Neuronal stem cell (in vitro differentiated cells): ENCODE data around the gene ANK3.

ENCODE experiments used
- DNase-seq: peaks from one replicate; pipeline ENCODE4 v3.0.0-alpha.2; 2013; ENCODE audit warnings: low spot score
- H2AFZ ChIP-seq: one replicate; pipeline ENCODE4 v1.6.1; 2013; ENCODE audit warnings: mild to moderate bottlenecking, low read length, inconsistent platforms
- H2AK5ac ChIP-seq: 2 replicates; pipeline ENCODE4 v1.6.1; 2013; ENCODE audit warnings: low read depth, mild to moderate bottlenecking, inconsistent platforms, low read length, moderate library complexity, mixed read lengths
- H2BK120ac ChIP-seq: 2 replicates; pipeline ENCODE4 v1.6.1; 2013; ENCODE audit warnings: low read depth, mild to moderate bottlenecking, inconsistent platforms, low read length, moderate library complexity, mixed read lengths
- H2BK12ac ChIP-seq: one replicate; pipeline ENCODE4 v1.6.1; 2013; ENCODE audit warnings: low read length, inconsistent platforms
- H2BK15ac ChIP-seq: 2 replicates; pipeline ENCODE4 v1.6.1; 2013; ENCODE audit warnings: mild to moderate bottlenecking, low read length, inconsistent platforms, mixed read lengths
- H2BK5ac ChIP-seq: one replicate; pipeline ENCODE4 v1.6.1; 2013; ENCODE audit warnings: inconsistent platforms, mild to moderate bottlenecking, low read length, moderate library complexity
- H3K14ac ChIP-seq: one replicate; pipeline ENCODE4 v1.6.1; 2013; ENCODE audit warnings: low read length, inconsistent platforms
- H3K18ac ChIP-seq: 2 replicates; pipeline ENCODE4 v1.6.1; 2013; ENCODE audit warnings: low read length, inconsistent platforms
- H3K23ac ChIP-seq: 2 replicates; pipeline ENCODE4 v1.6.1; 2013; ENCODE audit warnings: low read depth, mild to moderate bottlenecking, mixed read lengths, low read length, inconsistent platforms; ENCODE audit not compliant: poor library complexity
- H3K27ac ChIP-seq: replicated peaks from 3 replicates; pipeline ENCODE4 v1.5.1; 2013; ENCODE audit warnings: low read length, inconsistent platforms
- H3K27me3 ChIP-seq, 3 experiments: 2 replicates each; pipeline ENCODE4 v1.6.1; 2013; ENCODE audit warnings: low read length in 3 of 3, mild to moderate bottlenecking in 2 of 3, inconsistent platforms in 1 of 3, low read depth in 1 of 3, mixed read lengths in 1 of 3, moderate library complexity in 1 of 3; ENCODE audit not compliant: control insufficient read depth in 3 of 3, insufficient read depth in 3 of 3
- H3K36me3 ChIP-seq, 2 donors: replicated peaks in 1 of 2; 2 replicates each; pipeline ENCODE4 v1.6.1; 2013; ENCODE audit warnings: low read length in 2 of 2; ENCODE audit not compliant: control insufficient read depth in 2 of 2, insufficient read depth in 2 of 2
- H3K4ac ChIP-seq: 2 replicates; pipeline ENCODE4 v1.6.1; 2013; ENCODE audit warnings: inconsistent platforms, mild to moderate bottlenecking, low read length, moderate library complexity
- H3K4me1 ChIP-seq, 2 donors: 1 replicate in 1 of 2; 2 replicates in 1 of 2; pipeline ENCODE4 v1.6.1; 2013; ENCODE audit warnings: low read length in 2 of 2, low read depth in 1 of 2; ENCODE audit not compliant: control insufficient read depth in 2 of 2, insufficient read depth in 1 of 2
- H3K4me2 ChIP-seq: one replicate; pipeline ENCODE4 v1.6.1; 2013; ENCODE audit warnings: mild to moderate bottlenecking, low read length, inconsistent platforms; ENCODE audit not compliant: insufficient read depth, poor library complexity, severe bottlenecking
- H3K4me3 ChIP-seq, 2 donors: 2 replicates each; pipeline ENCODE4 v1.5.1; 2013; ENCODE audit warnings: low read length in 2 of 2, mild to moderate bottlenecking in 2 of 2, inconsistent platforms in 1 of 2, moderate library complexity in 1 of 2
- H3K79me1 ChIP-seq: one replicate; pipeline ENCODE4 v1.6.1; 2013; ENCODE audit warnings: low read depth, mild to moderate bottlenecking, inconsistent platforms, low read length, moderate library complexity
- H3K9ac ChIP-seq: one replicate; pipeline ENCODE4 v1.6.1; 2013; ENCODE audit warnings: mild to moderate bottlenecking, low read depth, low read length, inconsistent platforms; ENCODE audit not compliant: poor library complexity
- H3K9me3 ChIP-seq, 2 donors: replicated peaks in 1 of 2; 2 replicates each; pipeline versions ENCODE3 to v1.6.1; 2013; ENCODE audit warnings: low read length in 2 of 2, mild to moderate bottlenecking in 2 of 2, inconsistent platforms in 1 of 2, low read depth in 1 of 2, mixed read lengths in 1 of 2, moderate library complexity in 1 of 2; ENCODE audit not compliant: control insufficient read depth in 2 of 2, insufficient read depth in 1 of 2
- H4K8ac ChIP-seq: one replicate; pipeline ENCODE4 v1.6.1; 2013; ENCODE audit warnings: low read depth, mild to moderate bottlenecking, inconsistent platforms, low read length, moderate library complexity
- H4K91ac ChIP-seq: one replicate; pipeline ENCODE4 v1.6.1; 2013; ENCODE audit warnings: low read length, low read depth, mild to moderate bottlenecking, inconsistent platforms; ENCODE audit not compliant: poor library complexity
- WGBS, 2 donors: extraction: QIAGEN DNeasy Blood & Tissue Kit; methylation state at CpG; one replicate each; pipeline ENCODE4 v1.1.7; 2013; ENCODE audit warnings: missing lambda C conversion rate in 2 of 2, mixed read lengths in 1 of 2; ENCODE audit not compliant: insufficient read length in 2 of 2, insufficient replicate concordance in 1 of 2; ENCODE audit errors: extremely low coverage in 2 of 2; 5-methylcytosine and 5-hydroxymethylcytosine counted together

The ANK3 gene

GRCh38 chr10:60236869-60237524 is 152.7 kb downstream of the ANK3 start:
- Histone ChIP-seq H2BK5ac (no peak overlapping the region), H3K4me3 (no peak overlapping the region), H2BK15ac (no peak overlapping the region), H3K27me3 (no peaks in the 10 kb centered on the region), H3K14ac (no peak overlapping the region), H3K27ac (no peak overlapping the region), H2AK5ac (no peak overlapping the region), H2BK12ac (no peak overlapping the region), H3K36me3 (no peaks in the 10 kb centered on the region), H3K9me3 (no peaks in the 10 kb centered on the region), H3K23ac (no peak overlapping the region), H4K91ac (no peak overlapping the region), H3K9ac (no peak overlapping the region), H2BK120ac (no peak overlapping the region), H3K4ac (no peak overlapping the region), H2AFZ (peak overlapping the region; percentile 77), H3K79me1 (no peaks in the 10 kb centered on the region), H3K18ac (no peak overlapping the region), H4K8ac (no peak overlapping the region), H3K4me2 (no peak overlapping the region), H3K4me1 (peaks cover 0 to 10% of the 10 kb centered on the region in 2 donors)
- WGBS, 2 donors, result no CpG with 5 or more reads among the region's 9 CpGs
- DNase-seq, result no peak

DNA sequence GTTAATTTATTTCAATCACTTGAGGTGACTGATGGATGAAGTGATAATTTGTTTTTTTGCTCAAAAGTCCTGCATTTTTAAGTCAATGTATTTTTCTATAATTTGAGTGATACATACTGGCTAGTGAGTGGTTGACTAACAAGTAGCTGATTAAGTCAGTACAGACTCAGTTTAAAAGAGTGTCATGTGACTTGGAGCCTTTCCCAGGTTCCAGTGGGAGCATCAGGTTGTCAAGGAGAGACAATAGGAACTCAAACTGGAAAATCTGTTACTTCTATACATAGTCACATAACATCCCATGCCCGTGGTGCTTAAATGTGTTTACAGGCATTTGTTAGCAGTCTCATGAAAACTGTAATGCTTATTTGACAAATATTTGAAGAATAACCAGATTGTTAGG is 154.7 kb downstream of the ANK3 start:
- no peak for DNase-seq

GRCh38 chr10:60234551-60234950 is 155.1 kb downstream of the ANK3 start:
- H3K18ac ChIP-seq, result no peak overlapping the region
- H2BK12ac ChIP-seq, result no peak overlapping the region
- H3K27ac ChIP-seq, result no peak overlapping the region
- no peak overlapping the region for H3K14ac ChIP-seq
- H3K79me1 ChIP-seq, result no peaks in the 10 kb centered on the region
- H3K4me2 ChIP-seq, result no peak overlapping the region
- H3K4ac ChIP-seq, result no peak overlapping the region
- no peak overlapping the region for H3K4me3 ChIP-seq
- WGBS, 2 donors, result no CpG with 5 or more reads among the region's 4 CpGs
- no peak overlapping the region for H4K91ac ChIP-seq
- no peak overlapping the region for H4K8ac ChIP-seq
- H2BK120ac ChIP-seq, result no peak overlapping the region
- H2AFZ ChIP-seq, result peak overlapping the region; percentile 50
- H3K27me3 ChIP-seq, result no peaks in the 10 kb centered on the region
- H2BK15ac ChIP-seq, result no peak overlapping the region
- H3K9me3 ChIP-seq, result no peaks in the 10 kb centered on the region
- no peak for DNase-seq
- no peak overlapping the region for H3K9ac ChIP-seq
- peaks cover 5 to 17% of the 10 kb centered on the region in 2 donors for H3K4me1 ChIP-seq
- no peak overlapping the region for H2BK5ac ChIP-seq
- no peak overlapping the region for H2AK5ac ChIP-seq
- no peaks in the 10 kb centered on the region for H3K36me3 ChIP-seq
- H3K23ac ChIP-seq, result no peak overlapping the region

More for the DNA sequence above, 154.7 kb downstream of the ANK3 start:
- no peaks in the 10 kb centered on the region for H3K36me3 ChIP-seq
- peaks cover 5 to 17% of the 10 kb centered on the region in 2 donors for H3K4me1 ChIP-seq
- no peaks in the 10 kb centered on the region for H3K9me3 ChIP-seq
- H3K4ac ChIP-seq, result no peak overlapping the region
- H2BK12ac ChIP-seq, result no peak overlapping the region
- no peak overlapping the region for H2BK15ac ChIP-seq
- H4K91ac ChIP-seq, result no peak overlapping the region
- H3K14ac ChIP-seq, result no peak overlapping the region
- no CpG with 5 or more reads among the region's 1 CpG for WGBS, 2 donors
- H2BK120ac ChIP-seq, result no peak overlapping the region
- no peak overlapping the region for H3K27ac ChIP-seq
- no peaks in the 10 kb centered on the region for H3K27me3 ChIP-seq
- no peak overlapping the region for H4K8ac ChIP-seq
- no peak overlapping the region for H3K9ac ChIP-seq
- no peak overlapping the region for H3K4me3 ChIP-seq
- H2AFZ ChIP-seq, result peak overlapping the region; percentile 50
- H3K23ac ChIP-seq, result no peak overlapping the region
- H2BK5ac ChIP-seq, result no peak overlapping the region
- H2AK5ac ChIP-seq, result no peak overlapping the region
- no peaks in the 10 kb centered on the region for H3K79me1 ChIP-seq
- no peak overlapping the region for H3K4me2 ChIP-seq
- no peak overlapping the region for H3K18ac ChIP-seq

DNA sequence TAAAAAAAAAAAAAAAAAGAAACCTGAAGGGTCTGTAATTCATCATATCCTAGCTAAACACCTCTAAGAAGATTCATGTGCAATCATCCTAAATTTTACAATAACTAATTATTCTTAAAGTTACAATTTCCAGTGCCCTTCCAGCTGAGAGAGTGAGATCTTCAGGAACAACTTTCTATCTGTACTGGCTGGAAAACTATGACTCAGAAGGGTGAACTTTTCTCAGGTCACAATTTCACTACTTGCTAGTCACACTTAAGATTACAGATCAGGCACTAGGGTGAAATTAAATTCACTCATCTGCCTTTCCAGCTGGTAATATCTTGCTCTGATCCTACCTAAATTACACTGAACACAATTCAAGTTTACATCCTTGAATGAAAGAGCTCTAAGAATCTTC is 158.8 kb downstream of the ANK3 start:
- H2BK12ac ChIP-seq, result no peak overlapping the region
- peak overlapping the region; percentile 17 for H2AFZ ChIP-seq
- no peak overlapping the region for H2BK120ac ChIP-seq
- no peaks in the 10 kb centered on the region for H3K36me3 ChIP-seq
- H4K91ac ChIP-seq, result no peak overlapping the region
- no peak overlapping the region for H2BK15ac ChIP-seq
- H3K27ac ChIP-seq, result no peak overlapping the region
- no peak overlapping the region for H3K4me3 ChIP-seq
- no peak for DNase-seq
- no peaks in the 10 kb centered on the region for H3K27me3 ChIP-seq
- no peak overlapping the region for H4K8ac ChIP-seq
- peaks cover 5 to 14% of the 10 kb centered on the region in 2 donors for H3K4me1 ChIP-seq
- H3K4me2 ChIP-seq, result no peak overlapping the region
- no peak overlapping the region for H3K23ac ChIP-seq
- H3K18ac ChIP-seq, result no peak overlapping the region
- no peaks in the 10 kb centered on the region for H3K79me1 ChIP-seq
- no peaks in the 10 kb centered on the region for H3K9me3 ChIP-seq
- no peak overlapping the region for H2AK5ac ChIP-seq
- no peak overlapping the region for H3K9ac ChIP-seq
- H3K14ac ChIP-seq, result no peak overlapping the region
- H2BK5ac ChIP-seq, result no peak overlapping the region
- no peak overlapping the region for H3K4ac ChIP-seq
